Activated naive CD8-positive, alpha-beta T cell treated with anti-CD3 and anti-CD28 coated beads, Interleukin-2, amount 50 U/mL, for 24 hours (primary cell): Measurements from ENCODE around the gene SNAP91.
"Not testable (repeated sequence)": the region's sequence is repeated elsewhere in the genome, so short reads cannot be mapped to it uniquely, and the experiment has no call there.

Experiments used
- ATAC-seq: fragments of 150-1000 bp; cut with Tn5 transposase; one replicate; pipeline ENCODE4 v1.10.0; 2021
- DNase-seq: peaks from one replicate; pipeline ENCODE4 v3.0.0; 2021
- H3K27ac Mint-ChIP-seq: one replicate; pipeline ENCODE4 v1.8.0; 2021; ENCODE audit warnings: mild to moderate bottlenecking, mixed read lengths
- H3K27me3 Mint-ChIP-seq: one replicate; pipeline ENCODE4 v1.8.0; 2021; ENCODE audit warnings: mixed read lengths
- H3K36me3 Mint-ChIP-seq: one replicate; pipeline ENCODE4 v1.8.0; 2021; ENCODE audit warnings: low read depth, mixed read lengths
- H3K4me1 Mint-ChIP-seq: one replicate; pipeline ENCODE4 v1.8.0; 2021; ENCODE audit warnings: mixed read lengths
- H3K4me3 Mint-ChIP-seq: one replicate; pipeline ENCODE4 v1.8.0; 2021; ENCODE audit warnings: mild to moderate bottlenecking, moderate library complexity, mixed read lengths
- H3K9me3 Mint-ChIP-seq: one replicate; pipeline ENCODE4 v1.8.0; 2021; ENCODE audit warnings: mixed read lengths

Gene SNAP91

GRCh38 chr6:83702077-83702476, 6.8 kb downstream of the SNAP91 start:
- Mint-ChIP-seq H3K36me3 (no peaks in the 10 kb centered on the region), H3K27me3 (peaks cover 22% of the 10 kb centered on the region), H3K4me3 (no peak overlapping the region), H3K9me3 (peaks cover 4% of the 10 kb centered on the region), H3K4me1 (no peaks in the 10 kb centered on the region), H3K27ac (no peak overlapping the region)
- no peak for DNase-seq
- ATAC-seq: no peak

GRCh38 chr6:83696674-83697073, 12.2 kb downstream of the SNAP91 start:
- H3K4me1 Mint-ChIP-seq: no peaks in the 10 kb centered on the region
- peaks cover 6% of the 10 kb centered on the region for H3K9me3 Mint-ChIP-seq
- no peak for DNase-seq
- no peak for ATAC-seq
- no peak overlapping the region for H3K27ac Mint-ChIP-seq
- peaks cover 4% of the 10 kb centered on the region for H3K27me3 Mint-ChIP-seq
- no peak overlapping the region for H3K4me3 Mint-ChIP-seq
- H3K36me3 Mint-ChIP-seq: no peaks in the 10 kb centered on the region

GRCh38 chr6:83685481-83685880, 23.4 kb downstream of the SNAP91 start:
- H3K27me3 Mint-ChIP-seq: peaks cover 5% of the 10 kb centered on the region
- no peak overlapping the region for H3K27ac Mint-ChIP-seq
- DNase-seq (no peak), ATAC-seq (no peak)
- no peak overlapping the region for H3K4me3 Mint-ChIP-seq
- no peaks in the 10 kb centered on the region for H3K36me3 Mint-ChIP-seq
- H3K4me1 Mint-ChIP-seq: no peaks in the 10 kb centered on the region
- H3K9me3 Mint-ChIP-seq: peaks cover 4% of the 10 kb centered on the region

- DNase-seq (no peak), ATAC-seq (no peak)
- Mint-ChIP-seq H3K27ac (no peak overlapping the region), H3K9me3 (peaks cover under 1% of the 10 kb centered on the region), H3K4me3 (no peak overlapping the region), H3K4me1 (no peaks in the 10 kb centered on the region), H3K36me3 (no peaks in the 10 kb centered on the region), H3K27me3 (peaks cover 1% of the 10 kb centered on the region)
Observed at GRCh38 chr6:83677791-83678190, 31.1 kb downstream of the SNAP91 start.

GRCh38 chr6:83637953-83638352, 70.9 kb downstream of the SNAP91 start:
- Mint-ChIP-seq H3K4me3 (no peak overlapping the region), H3K9me3 (no peaks in the 10 kb centered on the region), H3K27ac (no peak overlapping the region), H3K27me3 (no peaks in the 10 kb centered on the region), H3K36me3 (no peaks in the 10 kb centered on the region), H3K4me1 (no peaks in the 10 kb centered on the region)
- ATAC-seq (no peak), DNase-seq (no peak)

- H3K27ac Mint-ChIP-seq: no peak overlapping the region
- H3K9me3 Mint-ChIP-seq: no peaks in the 10 kb centered on the region
Observed at GRCh38 chr6:83636800-83637199, 72.1 kb downstream of the SNAP91 start.

GRCh38 chr6:83633609-83634008, 75.3 kb downstream of the SNAP91 start:
- no peaks in the 10 kb centered on the region for H3K4me1 Mint-ChIP-seq
- DNase-seq: no peak
- peaks cover 3% of the 10 kb centered on the region for H3K27me3 Mint-ChIP-seq
- H3K4me3 Mint-ChIP-seq: no peak overlapping the region
- no peaks in the 10 kb centered on the region for H3K9me3 Mint-ChIP-seq
- H3K36me3 Mint-ChIP-seq: no peaks in the 10 kb centered on the region
- ATAC-seq: no peak
- no peak overlapping the region for H3K27ac Mint-ChIP-seq

More at GRCh38 chr6:83636800-83637199, 72.1 kb downstream of the SNAP91 start:
- H3K4me3 Mint-ChIP-seq: no peak overlapping the region
- no peaks in the 10 kb centered on the region for H3K36me3 Mint-ChIP-seq
- DNase-seq (no peak), ATAC-seq (no peak)
- H3K27me3 Mint-ChIP-seq: no peaks in the 10 kb centered on the region
- no peaks in the 10 kb centered on the region for H3K4me1 Mint-ChIP-seq

GRCh38 chr6:83633149-83633548, 75.8 kb downstream of the SNAP91 start:
- H3K27ac Mint-ChIP-seq: no peak overlapping the region
- H3K9me3 Mint-ChIP-seq: no peaks in the 10 kb centered on the region
- H3K4me1 Mint-ChIP-seq: no peaks in the 10 kb centered on the region
- no peak overlapping the region for H3K4me3 Mint-ChIP-seq
- no peak for ATAC-seq
- H3K27me3 Mint-ChIP-seq: peaks cover 3% of the 10 kb centered on the region
- no peaks in the 10 kb centered on the region for H3K36me3 Mint-ChIP-seq
- no peak for DNase-seq

GRCh38 chr6:83629908-83630307, 79.0 kb downstream of the SNAP91 start:
- H3K9me3 Mint-ChIP-seq, H3K27me3 Mint-ChIP-seq, H3K4me3 Mint-ChIP-seq, ATAC-seq, H3K36me3 Mint-ChIP-seq, H3K4me1 Mint-ChIP-seq, DNase-seq, H3K27ac Mint-ChIP-seq: not testable (repeated sequence)

- no peak overlapping the region for H3K27ac Mint-ChIP-seq
- H3K9me3 Mint-ChIP-seq: no peaks in the 10 kb centered on the region
- H3K27me3 Mint-ChIP-seq: no peaks in the 10 kb centered on the region
- no peaks in the 10 kb centered on the region for H3K36me3 Mint-ChIP-seq
- H3K4me1 Mint-ChIP-seq: no peaks in the 10 kb centered on the region
- H3K4me3 Mint-ChIP-seq: no peak overlapping the region
- DNase-seq: no peak
- ATAC-seq: no peak
Observed at GRCh38 chr6:83615025-83615999, 93.6 kb downstream of the SNAP91 start.

GRCh38 chr6:83613378-83613777, 95.5 kb downstream of the SNAP91 start:
- H3K4me1 Mint-ChIP-seq: no peaks in the 10 kb centered on the region
- H3K27ac Mint-ChIP-seq: no peak overlapping the region

GRCh38 chr6:83609248-83609647, 99.7 kb downstream of the SNAP91 start:
- Mint-ChIP-seq H3K27me3 (no peaks in the 10 kb centered on the region), H3K9me3 (no peaks in the 10 kb centered on the region), H3K4me1 (no peaks in the 10 kb centered on the region), H3K4me3 (no peak overlapping the region), H3K36me3 (no peaks in the 10 kb centered on the region), H3K27ac (no peak overlapping the region)
- ATAC-seq (no peak), DNase-seq (no peak)

More at GRCh38 chr6:83613378-83613777, 95.5 kb downstream of the SNAP91 start:
- Mint-ChIP-seq H3K9me3 (no peaks in the 10 kb centered on the region), H3K4me3 (no peak overlapping the region), H3K36me3 (no peaks in the 10 kb centered on the region), H3K27me3 (no peaks in the 10 kb centered on the region)
- DNase-seq (no peak), ATAC-seq (no peak)

GRCh38 chr6:83605517-83605916, 103.4 kb downstream of the SNAP91 start:
- no peaks in the 10 kb centered on the region for H3K4me1 Mint-ChIP-seq
- no peaks in the 10 kb centered on the region for H3K9me3 Mint-ChIP-seq
- no peaks in the 10 kb centered on the region for H3K27me3 Mint-ChIP-seq
- no peak overlapping the region for H3K27ac Mint-ChIP-seq
- no peak overlapping the region for H3K4me3 Mint-ChIP-seq
- H3K36me3 Mint-ChIP-seq: no peaks in the 10 kb centered on the region
- DNase-seq: no peak
- no peak for ATAC-seq

GRCh38 chr6:83603551-83603950, 105.3 kb downstream of the SNAP91 start:
- Mint-ChIP-seq H3K9me3 (no peaks in the 10 kb centered on the region), H3K4me3 (no peak overlapping the region), H3K27me3 (no peaks in the 10 kb centered on the region), H3K27ac (no peak overlapping the region), H3K36me3 (no peaks in the 10 kb centered on the region), H3K4me1 (no peaks in the 10 kb centered on the region)
- no peak for ATAC-seq
- no peak for DNase-seq

GRCh38 chr6:83601119-83601518, 107.8 kb downstream of the SNAP91 start:
- DNase-seq (no peak), ATAC-seq (no peak)
- Mint-ChIP-seq H3K27me3 (no peaks in the 10 kb centered on the region), H3K9me3 (no peaks in the 10 kb centered on the region), H3K4me1 (no peaks in the 10 kb centered on the region), H3K36me3 (no peaks in the 10 kb centered on the region), H3K4me3 (no peak overlapping the region), H3K27ac (no peak overlapping the region)
